Hindlimb muscle (tissue), 1 donor: ENCODE data around the gene CHRNA10. TPM values are rescaled to one million over a fixed set of nuclear protein-coding genes. Genes with fewer than 3 reads are reported as not detected.

Source experiments
- DNase-seq: peaks from one replicate; pipeline ENCODE4 v3.0.0-alpha.2; 2013
- polyA plus RNA-seq: library from polyadenylated mRNA; unstranded; fragments of 120-200 nt; gene quantifications from one replicate; pipeline ENCODE4 v1.2.1, GENCODE V29; 2013; ENCODE audit not compliant: insufficient read length

CHRNA10 gene
- polyA plus RNA-seq, 1 donor: 5.6 TPM

DNA sequence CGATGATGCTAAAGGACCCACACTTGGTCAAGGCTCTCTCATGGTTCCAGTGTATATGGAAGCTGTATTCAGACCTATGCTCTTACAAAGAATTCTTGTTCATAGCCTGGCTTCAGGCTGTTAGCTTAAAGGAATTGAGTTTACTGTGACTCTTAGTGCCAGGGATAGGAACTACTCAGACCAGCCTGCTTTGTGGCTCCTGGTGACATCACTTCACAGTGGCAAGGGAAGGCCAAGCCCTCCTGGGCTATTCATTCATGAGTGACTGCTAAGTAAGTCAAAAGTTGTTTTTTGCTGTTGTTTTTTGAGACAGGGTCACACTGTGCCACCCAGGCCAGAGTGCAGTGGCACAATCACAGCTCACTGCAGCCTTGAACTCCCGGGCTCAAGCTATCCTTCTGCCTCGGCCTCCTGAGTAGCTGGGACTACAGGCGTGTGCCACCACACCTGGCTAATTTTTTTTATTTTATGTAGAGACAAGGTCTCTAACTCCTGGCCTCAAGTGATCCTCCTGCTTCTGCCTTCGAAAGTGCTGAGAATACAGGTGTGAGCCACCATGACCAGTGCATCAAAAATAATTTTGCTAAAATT, 39.0 kb downstream of the CHRNA10 start:
- no peak for DNase-seq

DNA sequence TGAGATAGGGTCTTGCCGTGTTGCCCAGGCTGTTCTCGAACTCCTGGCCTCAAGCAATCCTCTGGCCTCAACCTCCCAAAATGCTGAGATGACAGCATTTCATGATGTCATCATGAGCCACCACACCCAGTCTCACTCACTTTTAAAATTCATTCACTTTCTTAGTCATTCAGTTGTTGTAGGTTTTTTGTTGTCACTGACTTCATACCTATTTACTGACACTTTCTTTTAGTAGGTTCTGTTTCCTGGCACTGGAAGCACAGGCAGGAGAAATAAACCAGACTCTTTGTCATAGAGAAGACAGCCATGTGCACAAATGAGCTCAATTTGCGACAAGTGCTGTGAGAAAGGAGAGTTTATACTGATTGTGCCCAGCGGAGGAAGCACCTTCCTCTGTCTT, 39.9 kb downstream of the CHRNA10 start:
- no peak for DNase-seq

DNA sequence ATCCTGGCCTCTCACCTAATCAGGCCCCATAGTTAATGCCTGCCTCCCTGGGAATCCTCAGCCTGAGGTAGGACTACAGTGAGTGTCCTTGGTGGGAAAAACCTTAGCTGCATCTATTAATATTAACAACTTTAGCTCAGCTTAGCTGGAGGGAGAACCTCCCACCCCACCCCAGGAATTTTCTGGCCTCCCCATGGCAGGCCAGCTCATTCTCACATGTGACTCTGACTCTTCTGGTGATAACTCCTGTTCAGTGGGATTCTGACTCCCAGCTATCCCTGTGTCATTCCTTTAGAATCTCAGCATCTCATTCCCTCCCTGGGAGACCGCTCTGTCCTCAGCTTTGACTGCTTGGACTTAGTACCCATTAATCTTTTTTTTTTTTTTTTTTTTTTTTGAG, 43.9 kb downstream of the CHRNA10 start:
- no peak for DNase-seq

DNA sequence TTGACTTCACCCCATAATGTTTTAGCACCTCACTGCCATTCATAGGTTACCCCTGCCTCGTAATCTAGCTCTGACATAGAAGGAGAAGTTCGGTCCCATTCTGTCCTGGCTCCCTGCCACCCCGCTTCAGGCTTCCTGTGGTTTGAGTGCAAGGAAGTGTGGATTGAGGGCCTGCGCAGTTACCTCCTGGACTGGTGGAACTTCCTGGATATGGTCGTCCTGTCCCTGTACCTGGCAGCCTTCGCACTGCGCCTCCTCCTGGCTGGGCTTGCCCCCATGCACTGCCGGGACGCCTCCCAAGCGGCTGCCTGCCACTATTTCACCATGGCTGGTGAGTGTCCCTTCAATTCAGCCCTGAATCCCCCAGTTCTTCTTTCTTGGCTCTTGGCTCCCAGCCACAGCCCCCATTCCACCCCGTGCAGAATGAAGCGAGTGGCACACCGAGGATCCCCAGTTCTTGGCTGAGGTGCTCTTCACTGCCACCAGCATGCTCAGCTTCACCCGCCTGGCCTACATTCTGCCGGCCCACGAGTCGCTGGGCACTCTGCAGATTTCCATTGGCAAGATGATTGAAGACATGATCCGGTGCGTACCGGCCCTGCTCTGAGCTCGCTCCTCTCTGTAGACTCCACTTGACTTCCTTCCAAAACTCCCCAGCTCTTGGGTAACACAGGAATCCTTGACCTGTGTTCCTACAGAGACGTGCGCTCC, 44.8 kb downstream of the CHRNA10 start:
- no peak for DNase-seq

DNA sequence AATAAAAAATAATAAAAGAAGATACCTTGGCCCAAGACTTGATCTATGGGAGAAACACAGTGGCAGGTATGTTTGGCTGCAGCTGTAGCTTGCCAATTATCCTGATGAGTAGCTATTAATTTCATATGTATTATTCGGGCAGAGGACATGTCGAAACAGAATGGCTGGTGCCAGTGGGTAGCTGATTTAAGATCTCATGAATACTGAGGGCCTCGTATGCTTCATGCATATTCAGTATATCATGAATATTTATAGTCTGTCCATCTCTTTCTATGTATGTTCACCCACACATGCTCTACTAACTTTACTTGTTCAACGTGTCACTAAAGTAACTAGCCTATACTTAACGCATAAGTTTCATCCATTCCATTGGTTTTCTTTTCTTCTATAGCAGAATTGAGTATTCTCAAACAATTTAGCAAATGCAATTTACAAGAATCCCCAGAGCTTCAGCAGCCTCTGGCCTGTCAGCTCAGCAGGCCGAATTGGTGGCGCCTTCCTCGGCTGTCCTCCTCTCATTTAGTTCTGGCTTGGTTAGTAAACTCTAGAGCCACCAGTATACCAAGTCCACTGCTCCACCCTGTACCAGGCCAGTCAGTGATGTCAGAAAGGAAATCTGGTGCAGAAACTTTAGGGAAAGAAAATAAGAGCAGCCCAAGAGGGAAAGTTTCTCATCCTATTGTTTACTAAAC, 47.3 kb downstream of the CHRNA10 start:
- DNase-seq: no peak

DNA sequence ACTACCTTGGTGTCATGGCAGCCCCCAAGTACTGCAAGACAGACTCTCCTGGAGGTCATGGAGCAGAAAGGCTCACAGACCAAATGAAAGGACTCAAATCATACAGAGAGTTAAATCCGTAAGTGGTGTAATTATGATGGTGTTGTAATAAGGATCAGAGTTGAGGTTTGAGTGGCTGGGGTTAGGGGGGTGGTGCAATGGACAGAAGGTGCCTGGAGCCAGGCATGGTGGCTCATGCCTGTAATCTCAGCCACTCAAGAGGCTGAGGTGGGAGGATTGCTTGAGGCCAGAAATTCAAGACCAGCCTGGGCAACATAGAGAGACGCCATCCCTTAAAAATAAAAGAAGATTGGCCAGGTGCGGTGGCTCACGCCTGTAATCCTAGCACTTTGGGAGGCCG, 48.1 kb downstream of the CHRNA10 start:
- no peak for DNase-seq

DNA sequence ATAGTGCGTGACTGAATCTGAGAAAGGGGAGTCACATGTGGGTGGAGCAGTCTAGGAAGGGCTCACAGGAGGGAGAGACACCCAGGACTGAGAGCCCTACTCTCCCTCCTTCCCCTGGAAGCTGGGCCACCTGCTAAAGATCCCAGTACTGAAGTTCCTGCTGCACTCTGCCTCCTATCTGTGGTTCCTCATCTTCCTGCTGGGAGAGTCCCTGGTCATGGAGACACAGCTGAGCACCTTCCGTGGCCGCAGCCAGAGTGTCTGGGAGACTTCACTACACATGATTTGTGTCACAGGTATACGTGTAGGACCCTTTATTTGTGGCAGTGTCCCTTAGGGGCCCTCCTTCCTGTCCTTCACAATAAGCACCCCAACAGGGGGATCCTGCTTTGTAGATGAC, 48.7 kb downstream of the CHRNA10 start:
- DNase-seq: no peak

DNA sequence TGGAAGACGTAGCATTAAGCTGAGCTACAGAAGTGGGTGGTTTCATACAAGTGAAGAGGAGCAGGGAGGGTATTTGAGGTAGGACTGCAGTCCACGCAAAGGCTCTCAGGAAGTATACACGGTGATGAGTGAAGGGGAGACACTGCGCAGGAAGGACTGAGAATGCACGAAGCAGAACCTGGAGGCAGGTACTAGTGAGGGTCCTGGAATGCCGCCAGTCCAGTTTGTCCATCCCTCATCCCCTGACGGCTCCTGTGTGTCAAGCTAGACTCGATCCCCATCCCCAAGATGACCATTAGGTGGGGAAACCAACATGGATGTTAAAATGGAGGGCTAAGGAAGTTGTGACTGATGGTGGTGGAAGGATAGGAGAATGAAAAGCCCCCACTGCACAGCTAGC, 53.2 kb downstream of the CHRNA10 start:
- DNase-seq: no peak

DNA sequence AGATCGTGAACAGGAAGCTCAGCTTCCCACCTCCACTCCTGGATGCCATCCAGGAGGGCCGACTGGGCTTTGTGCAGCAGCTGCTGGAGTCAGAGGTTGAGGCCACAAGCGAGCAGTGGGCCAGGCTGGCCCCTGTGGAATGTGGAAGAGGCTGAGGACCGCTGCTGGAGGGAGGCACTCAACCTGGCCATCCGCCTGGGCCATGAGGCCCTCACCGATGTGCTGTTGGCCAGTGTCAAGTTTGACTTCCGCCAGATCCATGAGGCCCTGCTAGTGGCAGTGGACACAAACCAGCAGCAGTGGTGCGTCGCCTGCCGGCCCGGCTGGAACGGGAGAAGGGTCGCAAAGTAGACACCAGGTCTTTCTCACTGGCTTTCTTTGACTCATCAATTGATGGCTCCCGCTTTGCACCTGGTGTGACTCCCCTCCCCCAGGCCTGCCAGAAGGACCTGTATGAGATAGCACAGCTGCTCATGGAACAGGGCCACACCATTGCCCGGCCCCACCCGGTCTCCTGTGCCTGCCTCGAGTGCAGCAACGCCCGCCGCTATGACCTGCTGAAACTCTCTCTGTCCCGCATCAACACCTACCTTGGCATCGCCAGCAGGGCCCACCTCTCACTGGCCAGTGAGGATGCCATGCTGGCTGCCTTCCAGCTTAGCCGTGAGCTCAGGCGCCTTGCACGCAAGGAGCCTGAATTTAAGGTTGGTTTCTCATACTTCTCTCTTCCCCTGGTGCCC, 54.3 kb downstream of the CHRNA10 start:
- no peak for DNase-seq

DNA sequence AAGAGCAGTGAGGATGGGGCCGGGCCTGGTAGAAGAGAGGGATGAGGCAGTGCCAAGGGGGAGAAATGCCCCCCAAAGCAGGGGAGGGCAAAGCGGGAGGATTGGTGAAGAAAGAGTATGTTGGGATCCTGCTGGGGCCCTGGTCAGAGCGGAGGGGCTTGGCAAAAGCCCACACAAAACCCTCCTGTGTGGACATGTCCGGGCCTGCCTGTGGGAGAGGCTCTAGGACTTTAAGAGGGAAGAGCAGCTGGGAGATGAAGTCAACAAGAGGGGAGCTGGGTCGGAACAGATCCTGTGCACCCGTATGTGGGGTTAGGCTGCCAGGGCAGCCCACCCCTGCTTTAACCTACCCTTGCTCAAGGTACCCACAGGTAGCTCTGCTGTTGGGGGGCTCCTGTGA, 55.2 kb downstream of the CHRNA10 start:
- no peak for DNase-seq

Other genes starting within 250 kb of the CHRNA10 start
- 4.1 TPM for gene ART5, start 29.4 kb downstream of the CHRNA10 start, polyA plus RNA-seq
- 7.6 TPM for gene ART1, start 26.3 kb downstream of the CHRNA10 start, polyA plus RNA-seq
- gene NUP98, start 126.2 kb upstream of the CHRNA10 start, polyA plus RNA-seq: 40.1 TPM
- 25.3 TPM for gene PGAP2, start 137.2 kb upstream of the CHRNA10 start, polyA plus RNA-seq
- 25.0 TPM for gene RHOG, start 169.6 kb upstream of the CHRNA10 start, polyA plus RNA-seq
- 121 TPM for gene STIM1, start 184.3 kb upstream of the CHRNA10 start, polyA plus RNA-seq